T-helper 17 cell (primary cell): ENCODE results near the gene MLF2. TPM values are rescaled to one million over a fixed set of nuclear protein-coding genes. Genes with fewer than 3 reads are reported as not detected.

Experiments used
- ATAC-seq: fragments of 150-1000 bp; cut with Tn5 transposase; 2 replicates; pipeline ENCODE4 v1.10.0; 2021; ENCODE audit warnings: mild to moderate bottlenecking, moderate library complexity
- DNase-seq, 3 donors: peaks; one replicate each; pipeline versions ENCODE4 v3.0.0 to v3.0.0-alpha.2; 2020 to 2021
- H3K9me3 ChIP-seq: one replicate; pipeline ENCODE4 v1.7.0; 2013; ENCODE audit warnings: low read length, mild to moderate bottlenecking; ENCODE audit not compliant: control insufficient read depth, poor library complexity, severe bottlenecking
- H3K27ac Mint-ChIP-seq: one replicate; pipeline ENCODE4 v1.8.0; 2022; ENCODE audit warnings: mild to moderate bottlenecking, moderate library complexity, mixed read lengths
- H3K27me3 Mint-ChIP-seq: one replicate; pipeline ENCODE4 v1.8.0; 2022; ENCODE audit warnings: mixed read lengths
- H3K36me3 Mint-ChIP-seq: one replicate; pipeline ENCODE4 v1.8.0; 2022; ENCODE audit warnings: low read depth, mixed read lengths
- H3K4me1 Mint-ChIP-seq: one replicate; pipeline ENCODE4 v1.8.0; 2022; ENCODE audit warnings: mild to moderate bottlenecking, mixed read lengths
- H3K4me3 Mint-ChIP-seq: one replicate; pipeline ENCODE4 v1.8.0; 2022; ENCODE audit warnings: mild to moderate bottlenecking, moderate library complexity, mixed read lengths
- total RNA-seq, 4 donors: library from RNA in 2 of 4; stranded (reverse) in 2 of 4; gene quantifications; one replicate each; pipeline ENCODE4 v1.2.3 and lab custom pipeline; 2022 to 2026

Gene MLF2
- total RNA-seq, 2 donors from 2014 or later: 104 to 108 TPM

DNA sequence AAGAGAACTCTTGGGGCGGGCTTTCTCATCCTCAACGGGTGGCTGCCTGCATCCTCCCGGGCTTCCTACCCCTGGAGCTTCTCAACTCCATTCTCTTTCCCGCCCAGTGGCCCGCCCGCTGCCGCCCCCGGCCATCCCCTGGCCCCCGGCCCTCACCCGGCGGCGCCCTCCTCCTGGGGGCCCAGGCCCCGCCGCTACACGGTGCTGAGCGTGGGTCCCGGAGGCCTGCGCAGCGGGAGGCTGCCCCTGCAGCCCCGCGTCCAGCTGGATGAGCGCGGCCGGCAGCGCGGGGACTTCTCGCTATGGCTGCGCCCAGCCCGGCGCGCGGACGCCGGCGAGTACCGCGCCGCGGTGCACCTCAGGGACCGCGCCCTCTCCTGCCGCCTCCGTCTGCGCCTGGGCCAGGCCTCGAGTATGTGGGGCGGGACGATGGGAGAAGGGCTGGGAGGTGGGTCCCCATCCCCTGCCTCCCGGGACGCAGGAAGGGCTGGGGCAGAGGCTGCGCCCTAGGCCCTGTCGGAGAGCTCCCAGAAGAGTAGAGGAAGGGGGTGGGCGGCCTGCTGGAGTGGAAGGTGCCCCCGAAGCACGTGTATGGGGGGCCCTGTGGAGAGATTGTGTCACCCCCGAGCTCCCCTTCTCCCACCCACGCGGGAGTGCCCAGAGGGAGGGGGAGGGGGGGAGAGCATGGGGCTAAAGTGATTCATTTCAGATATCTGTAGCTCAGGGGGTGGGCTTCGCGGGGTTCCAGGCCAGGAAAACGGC, 20.8 kb upstream of the MLF2 start:
- no peak for DNase-seq
- Mint-ChIP-seq H3K4me1 (peaks cover 34% of the 10 kb centered on the region), H3K4me3 (peak overlapping the region; percentile 92), H3K27ac (peak overlapping the region; percentile 84), H3K36me3 (peaks cover 13% of the 10 kb centered on the region), H3K27me3 (peaks cover 44% of the 10 kb centered on the region)
- ATAC-seq: peak; percentile 45
- no peaks in the 10 kb centered on the region for H3K9me3 ChIP-seq

GRCh38 chr12:6772726-6773589, 20.0 kb upstream of the MLF2 start:
- Mint-ChIP-seq H3K36me3 (peaks cover 9% of the 10 kb centered on the region), H3K4me3 (peak overlapping the region; percentile 92), H3K27ac (no peak overlapping the region), H3K27me3 (peaks cover 48% of the 10 kb centered on the region), H3K4me1 (peaks cover 29% of the 10 kb centered on the region)
- no peak for DNase-seq
- ATAC-seq: no peak
- H3K9me3 ChIP-seq: no peaks in the 10 kb centered on the region

GRCh38 chr12:6772331-6772695, 19.4 kb upstream of the MLF2 start, which contains the start of gene LAG3:
TSS of gene LAG3 (plus strand) at chr12:6772520. CDS start at chr12:6772853, 333 bp downstream.
- no peaks in the 10 kb centered on the region for H3K9me3 ChIP-seq
- DNase-seq (no peak), ATAC-seq (no peak)
- H3K4me3 Mint-ChIP-seq: peak within 1 kb of the TSS; percentile 92
- peaks cover 12% of the 10 kb centered on the region for H3K36me3 Mint-ChIP-seq
- peaks cover 55% of the 10 kb centered on the region for H3K27me3 Mint-ChIP-seq
- peak within 1 kb of the TSS; percentile 57 for H3K27ac Mint-ChIP-seq
- peaks cover 34% of the 10 kb centered on the region for H3K4me1 Mint-ChIP-seq

- Mint-ChIP-seq H3K27me3 (peaks cover 59% of the 10 kb centered on the region), H3K4me1 (peaks cover 39% of the 10 kb centered on the region), H3K27ac (peak overlapping the region; percentile 57), H3K36me3 (peaks cover 15% of the 10 kb centered on the region), H3K4me3 (peak overlapping the region; percentile 92)
- ATAC-seq: no peak
- no peaks in the 10 kb centered on the region for H3K9me3 ChIP-seq
- DNase-seq: no peak
Measured at GRCh38 chr12:6771509-6772330, 18.8 kb upstream of the MLF2 start.

- peak overlapping the region; percentile 57 for H3K27ac Mint-ChIP-seq
- no peaks in the 10 kb centered on the region for H3K9me3 ChIP-seq
- ATAC-seq: no peak
- peaks cover 55% of the 10 kb centered on the region for H3K27me3 Mint-ChIP-seq
- no peak for DNase-seq
- peaks cover 14% of the 10 kb centered on the region for H3K36me3 Mint-ChIP-seq
- H3K4me1 Mint-ChIP-seq: peaks cover 39% of the 10 kb centered on the region
- no peak overlapping the region for H3K4me3 Mint-ChIP-seq
Measured at GRCh38 chr12:6771091-6771495, 18.2 kb upstream of the MLF2 start.

GRCh38 chr12:6770600-6770999, 17.7 kb upstream of the MLF2 start:
- ATAC-seq: no peak
- peaks cover 54% of the 10 kb centered on the region for H3K27me3 Mint-ChIP-seq
- no peaks in the 10 kb centered on the region for H3K9me3 ChIP-seq
- DNase-seq: no peak
- peaks cover 13% of the 10 kb centered on the region for H3K36me3 Mint-ChIP-seq
- peak overlapping the region; percentile 57 for H3K27ac Mint-ChIP-seq
- peaks cover 39% of the 10 kb centered on the region for H3K4me1 Mint-ChIP-seq
- no peak overlapping the region for H3K4me3 Mint-ChIP-seq

- Mint-ChIP-seq H3K4me1 (peaks cover 42% of the 10 kb centered on the region), H3K4me3 (no peak overlapping the region), H3K27ac (no peak overlapping the region), H3K36me3 (peaks cover 15% of the 10 kb centered on the region), H3K27me3 (peaks cover 54% of the 10 kb centered on the region)
- no peaks in the 10 kb centered on the region for H3K9me3 ChIP-seq
- no peak for DNase-seq
- ATAC-seq: no peak
Measured at GRCh38 chr12:6770094-6770493, 17.2 kb upstream of the MLF2 start.

DNA sequence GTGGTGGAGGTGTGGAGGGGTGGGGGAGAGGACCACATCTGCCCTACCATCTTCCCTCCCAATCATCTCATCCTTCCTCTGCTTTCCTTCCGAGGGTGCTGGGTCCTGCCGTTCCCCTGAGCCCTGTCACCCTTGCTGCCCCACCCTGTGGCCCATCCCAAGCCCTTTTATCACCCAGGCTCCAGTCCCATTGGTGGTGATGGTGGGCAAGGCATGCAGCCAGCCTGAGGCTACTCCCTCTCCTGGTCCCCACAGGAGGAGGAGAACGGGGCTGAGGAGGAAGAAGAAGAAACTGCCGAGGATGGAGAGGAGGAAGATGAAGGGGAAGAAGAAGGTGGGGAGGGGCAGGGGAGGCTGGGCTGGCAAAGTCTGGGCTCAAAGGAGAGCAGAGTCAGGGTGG, 16.7 kb upstream of the MLF2 start:
- peaks cover 40% of the 10 kb centered on the region for H3K4me1 Mint-ChIP-seq
- DNase-seq: no peak
- peaks cover 13% of the 10 kb centered on the region for H3K36me3 Mint-ChIP-seq
- no peak overlapping the region for H3K27ac Mint-ChIP-seq
- peaks cover 54% of the 10 kb centered on the region for H3K27me3 Mint-ChIP-seq
- ATAC-seq: no peak
- peak overlapping the region; percentile 70 for H3K4me3 Mint-ChIP-seq
- H3K9me3 ChIP-seq: no peaks in the 10 kb centered on the region

- DNase-seq: no peak
- peaks cover 45% of the 10 kb centered on the region for H3K4me1 Mint-ChIP-seq
- H3K36me3 Mint-ChIP-seq: peaks cover 12% of the 10 kb centered on the region
- ATAC-seq: no peak
- no peak overlapping the region for H3K4me3 Mint-ChIP-seq
- H3K9me3 ChIP-seq: no peaks in the 10 kb centered on the region
- H3K27ac Mint-ChIP-seq: no peak overlapping the region
- peaks cover 54% of the 10 kb centered on the region for H3K27me3 Mint-ChIP-seq
Measured at GRCh38 chr12:6768990-6769389, 16.0 kb upstream of the MLF2 start.

DNA sequence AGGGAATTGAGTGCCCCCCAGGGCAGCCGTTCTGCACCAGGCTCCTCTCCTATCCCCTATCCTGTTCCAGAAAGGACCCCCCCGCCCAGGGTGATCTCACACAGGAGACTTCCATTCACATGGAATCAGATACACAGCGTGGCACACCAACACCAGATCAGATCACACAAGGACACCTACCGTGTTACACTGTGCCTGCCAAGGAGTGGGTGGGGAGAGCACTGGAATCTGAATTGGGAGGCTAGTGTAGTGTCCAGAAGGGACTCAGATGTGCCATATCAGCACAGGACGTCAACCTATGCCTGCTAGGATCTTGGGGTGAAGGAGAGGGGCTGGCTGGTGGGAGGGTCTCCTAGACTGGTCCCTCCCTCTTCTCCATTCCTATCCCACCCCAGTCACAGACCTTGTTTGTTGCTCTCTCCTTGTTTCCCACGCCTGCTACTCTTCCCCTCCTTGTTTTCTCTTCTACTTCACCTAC, 15.5 kb upstream of the MLF2 start:
- H3K27me3 Mint-ChIP-seq: peaks cover 54% of the 10 kb centered on the region
- H3K4me3 Mint-ChIP-seq: no peak overlapping the region
- peaks cover 45% of the 10 kb centered on the region for H3K4me1 Mint-ChIP-seq
- H3K27ac Mint-ChIP-seq: peak overlapping the region; percentile 72
- ATAC-seq (no peak), DNase-seq (no peak)
- no peaks in the 10 kb centered on the region for H3K9me3 ChIP-seq
- H3K36me3 Mint-ChIP-seq: peaks cover 12% of the 10 kb centered on the region

- Mint-ChIP-seq H3K4me3 (peak overlapping the region; percentile 95), H3K27ac (peak overlapping the region; percentile 72), H3K4me1 (peaks cover 41% of the 10 kb centered on the region), H3K27me3 (peaks cover 55% of the 10 kb centered on the region), H3K36me3 (peaks cover 12% of the 10 kb centered on the region)
- H3K9me3 ChIP-seq: no peaks in the 10 kb centered on the region
- no peak for ATAC-seq
- no peak for DNase-seq
Measured at GRCh38 chr12:6767353-6768319, 14.7 kb upstream of the MLF2 start.
